H1 (cell line): ENCODE data around the gene SERPINB6. TPM values are rescaled to one million over a fixed set of nuclear protein-coding genes. Genes with fewer than 3 reads are reported as not detected.

Experiments
- BCL11A ChIP-seq, 2 experiments: IDR thresholded peaks; one replicate each; pipeline ENCODE4 v1.6.1; 2011; ENCODE audit warnings: low read depth in 2 of 2, low read length in 2 of 2, mild to moderate bottlenecking in 2 of 2
- EZH2 ChIP-seq: fragments of 200-600 bp; sonication (generic); IDR thresholded peaks from 2 replicates; pipeline ENCODE4 v1.7.1; 2012; ENCODE audit warnings: low read depth, mild to moderate bottlenecking, moderate library complexity, low read length, inconsistent platforms; ENCODE audit not compliant: severe bottlenecking
- NANOG ChIP-seq: IDR thresholded peaks from 2 replicates; pipeline ENCODE4 v1.6.1; 2011; ENCODE audit warnings: low read length, low read depth, mild to moderate bottlenecking, inconsistent platforms; ENCODE audit not compliant: insufficient read depth, poor library complexity, severe bottlenecking
- SAP30 ChIP-seq: fragments of 300-600 bp; sonication (generic); IDR thresholded peaks from 2 replicates; pipeline ENCODE4 v1.7.1; 2012; ENCODE audit warnings: low read length, moderate library complexity, mild to moderate bottlenecking, inconsistent platforms; ENCODE audit not compliant: insufficient read depth, insufficient replicate concordance
- SIN3A ChIP-seq, 2 experiments: IDR thresholded peaks in 1 of 2; conservative IDR thresholded peaks in 1 of 2; 2 replicates each; pipeline ENCODE4 v1.6.1; 2011 to 2012; ENCODE audit warnings: low read length in 2 of 2, improper control_type of control experiment in 1 of 2, low read depth in 1 of 2, mild to moderate bottlenecking in 1 of 2
- TCF12 ChIP-seq: IDR thresholded peaks from 2 replicates; pipeline ENCODE4 v1.6.1; 2011; ENCODE audit warnings: low read depth, mild to moderate bottlenecking, low read length
- polyA plus RNA-seq, 7 experiments: library from polyadenylated mRNA; depleted of rRNA in 3 of 7; stranded (reverse) in 5 of 7; unstranded in 2 of 7; fragments of >200 nt in 5 of 7; fragments of 200-250 nt in 2 of 7; gene quantifications; 1 replicate in 5 of 7; 2 replicates in 1 of 7; 4 replicates in 1 of 7; pipeline versions ENCODE4 v1.2.1 to v1.2.3, GENCODE V29; 2011 to 2013; ENCODE audit warnings: missing spikeins in 2 of 7, mixed read lengths in 2 of 7
- total RNA-seq: library from RNA; stranded (reverse); fragmentation: NEBNext Ultra II Directional; extraction: Animal tissue kit (Norgen Biotek cat#: 25700); gene quantifications from 2 replicates; pipeline ENCODE4 v1.2.1, GENCODE V29; 2021

SERPINB6 gene
- total and polyA plus RNA-seq, 2 of the 8 experiments (the other 6 are each of a cell fraction or from before 2014, with no cell fraction given), result 27.2 to 29.4 TPM

DNA sequence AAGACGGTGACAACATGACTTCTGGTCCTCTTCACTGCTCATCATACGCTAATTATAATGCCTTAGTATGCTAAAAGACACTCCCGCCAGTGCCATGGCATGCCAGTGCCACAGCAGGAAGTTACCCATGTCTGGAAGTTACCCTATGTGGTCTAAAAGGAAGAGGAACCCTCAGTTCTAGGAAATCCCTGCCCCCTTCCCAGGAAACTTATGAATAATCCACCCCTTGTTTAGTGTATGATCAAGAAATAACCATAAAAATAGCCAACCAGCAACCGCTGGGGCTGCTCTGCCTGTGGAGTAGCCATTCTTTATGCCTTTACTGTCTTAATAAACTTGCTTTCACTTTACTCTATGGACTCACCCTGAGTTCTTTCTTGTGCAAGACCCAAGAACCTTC is 52.4 kb downstream of the SERPINB6 start (continued):
- TF ChIP-seq BCL11A (IDR thresholded peaks at IDR 0.05; ENCODE audit: low read depth in 2 of 2, low read length in 2 of 2) (no peak), SAP30 (no peak), SIN3A (conservative IDR thresholded peaks at IDR 0.05 in 1 of 2, IDR thresholded peaks at IDR 0.05 in 1 of 2; ENCODE audit: low read depth in 1 of 2, low read length in 2 of 2) (no peak), EZH2 (no peak), NANOG (no peak), TCF12 (no peak)
